ENCODE data around the gene SELENOV. TPM values are rescaled to one million over a fixed set of nuclear protein-coding genes. Genes with fewer than 3 reads are reported as not detected.

Gene SELENOV
- total and polyA plus RNA-seq, 9 of the 15 experiments (the other 6 are each of a cell fraction or from before 2014, with no cell fraction given), result 0.04 to 0.09 (median 0.06) TPM; not detected in 4

DNA sequence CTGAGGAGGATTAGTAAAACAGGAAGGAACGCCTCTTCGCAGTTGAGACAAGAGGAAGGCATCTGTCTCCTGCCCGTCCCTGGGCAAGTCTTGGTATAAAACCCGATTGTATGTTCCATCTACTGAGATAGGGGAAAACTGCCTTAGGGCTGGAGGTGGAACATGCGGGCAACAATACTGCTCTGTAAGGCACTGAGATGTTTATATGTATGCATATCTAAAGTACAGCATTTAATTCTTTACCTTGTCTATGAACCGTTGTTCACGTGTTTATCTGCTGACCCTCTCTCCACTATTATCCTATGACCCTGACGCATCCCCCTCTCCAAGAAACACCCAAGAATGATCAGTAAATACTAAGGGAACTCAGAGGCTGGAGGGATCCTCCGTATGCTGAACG, 35.0 kb upstream of the SELENOV start (continued):
- TF ChIP-seq, protein P1, sequence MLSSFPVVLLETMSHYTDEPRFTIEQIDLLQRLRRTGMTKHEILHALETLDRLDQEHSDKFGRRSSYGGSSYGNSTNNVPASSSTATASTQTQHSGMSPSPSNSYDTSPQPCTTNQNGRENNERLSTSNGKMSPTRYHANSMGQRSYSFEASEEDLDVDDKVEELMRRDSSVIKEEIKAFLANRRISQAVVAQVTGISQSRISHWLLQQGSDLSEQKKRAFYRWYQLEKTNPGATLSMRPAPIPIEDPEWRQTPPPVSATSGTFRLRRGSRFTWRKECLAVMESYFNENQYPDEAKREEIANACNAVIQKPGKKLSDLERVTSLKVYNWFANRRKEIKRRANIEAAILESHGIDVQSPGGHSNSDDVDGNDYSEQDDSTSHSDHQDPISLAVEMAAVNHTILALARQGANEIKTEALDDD (IDR thresholded peaks at IDR 0.05), result no peak
- peak; percentile 39; the same call in 1 of the 2 replicates for TF ChIP-seq ZNF584 (CRISPR knock-in tag; IDR thresholded peaks at IDR 0.05; ENCODE audit: low read depth)
- no peak for TF ChIP-seq SMAD2 (IDR thresholded peaks at IDR 0.05; ENCODE audit: low read depth, low read length)
- TF ChIP-seq JUNB (CRISPR knock-in tag; conservative IDR thresholded peaks at IDR 0.05), result no peak
- no peak for TF ChIP-seq ELF4 (CRISPR knock-in tag; IDR thresholded peaks at IDR 0.05)
- no peak for TF ChIP-seq HMGN3 (IDR thresholded peaks at IDR 0.05; ENCODE audit: borderline replicate concordance, extremely low read depth, insufficient read length, low read depth, low read length)
- no peak for TF ChIP-seq KLF13 (tag; IDR thresholded peaks at IDR 0.05; ENCODE audit: borderline replicate concordance, low read depth)
- TF ChIP-seq NELFE (IDR thresholded peaks at IDR 0.05; ENCODE audit: insufficient read depth, insufficient read length), result no peak

All from K562 (cell line).